Neural progenitor cell (in vitro differentiated cells): Measurements from ENCODE around the gene PDCL2.

Experiments used
- EZH2 ChIP-seq: fragments of 200-600 bp; sonication (generic); IDR thresholded peaks from 2 replicates; pipeline ENCODE4 v1.6.1; 2017; ENCODE audit warnings: antibody characterized with exemption, mild to moderate bottlenecking, moderate library complexity
- TF ChIP-seq, protein P1 (sequence below): fragments of 200-600 bp; sonication (generic); IDR thresholded peaks from 2 replicates; pipeline ENCODE4 v1.5.1; 2017; ENCODE audit warnings: antibody characterized with exemption, mild to moderate bottlenecking

- TF ChIP-seq, protein P1, sequence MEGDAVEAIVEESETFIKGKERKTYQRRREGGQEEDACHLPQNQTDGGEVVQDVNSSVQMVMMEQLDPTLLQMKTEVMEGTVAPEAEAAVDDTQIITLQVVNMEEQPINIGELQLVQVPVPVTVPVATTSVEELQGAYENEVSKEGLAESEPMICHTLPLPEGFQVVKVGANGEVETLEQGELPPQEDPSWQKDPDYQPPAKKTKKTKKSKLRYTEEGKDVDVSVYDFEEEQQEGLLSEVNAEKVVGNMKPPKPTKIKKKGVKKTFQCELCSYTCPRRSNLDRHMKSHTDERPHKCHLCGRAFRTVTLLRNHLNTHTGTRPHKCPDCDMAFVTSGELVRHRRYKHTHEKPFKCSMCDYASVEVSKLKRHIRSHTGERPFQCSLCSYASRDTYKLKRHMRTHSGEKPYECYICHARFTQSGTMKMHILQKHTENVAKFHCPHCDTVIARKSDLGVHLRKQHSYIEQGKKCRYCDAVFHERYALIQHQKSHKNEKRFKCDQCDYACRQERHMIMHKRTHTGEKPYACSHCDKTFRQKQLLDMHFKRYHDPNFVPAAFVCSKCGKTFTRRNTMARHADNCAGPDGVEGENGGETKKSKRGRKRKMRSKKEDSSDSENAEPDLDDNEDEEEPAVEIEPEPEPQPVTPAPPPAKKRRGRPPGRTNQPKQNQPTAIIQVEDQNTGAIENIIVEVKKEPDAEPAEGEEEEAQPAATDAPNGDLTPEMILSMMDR: no peak
- TF ChIP-seq EZH2: no peak
Observed at GRCh38 chr4:55609393-55609866, 17.4 kb upstream of the PDCL2 start.
